GM18858 (cell line): ENCODE results near the gene TECPR1.
A peak's percentile ranks its signal among the peaks of the same experiment; 100 is the strongest.

Source experiments
- ATAC-seq: cut with Tn5 transposase; IDR thresholded peaks from one replicate; pipeline ENCODE4 v1.9.1; 2021; ENCODE audit not compliant: unreplicated experiment

Gene TECPR1, protein sequence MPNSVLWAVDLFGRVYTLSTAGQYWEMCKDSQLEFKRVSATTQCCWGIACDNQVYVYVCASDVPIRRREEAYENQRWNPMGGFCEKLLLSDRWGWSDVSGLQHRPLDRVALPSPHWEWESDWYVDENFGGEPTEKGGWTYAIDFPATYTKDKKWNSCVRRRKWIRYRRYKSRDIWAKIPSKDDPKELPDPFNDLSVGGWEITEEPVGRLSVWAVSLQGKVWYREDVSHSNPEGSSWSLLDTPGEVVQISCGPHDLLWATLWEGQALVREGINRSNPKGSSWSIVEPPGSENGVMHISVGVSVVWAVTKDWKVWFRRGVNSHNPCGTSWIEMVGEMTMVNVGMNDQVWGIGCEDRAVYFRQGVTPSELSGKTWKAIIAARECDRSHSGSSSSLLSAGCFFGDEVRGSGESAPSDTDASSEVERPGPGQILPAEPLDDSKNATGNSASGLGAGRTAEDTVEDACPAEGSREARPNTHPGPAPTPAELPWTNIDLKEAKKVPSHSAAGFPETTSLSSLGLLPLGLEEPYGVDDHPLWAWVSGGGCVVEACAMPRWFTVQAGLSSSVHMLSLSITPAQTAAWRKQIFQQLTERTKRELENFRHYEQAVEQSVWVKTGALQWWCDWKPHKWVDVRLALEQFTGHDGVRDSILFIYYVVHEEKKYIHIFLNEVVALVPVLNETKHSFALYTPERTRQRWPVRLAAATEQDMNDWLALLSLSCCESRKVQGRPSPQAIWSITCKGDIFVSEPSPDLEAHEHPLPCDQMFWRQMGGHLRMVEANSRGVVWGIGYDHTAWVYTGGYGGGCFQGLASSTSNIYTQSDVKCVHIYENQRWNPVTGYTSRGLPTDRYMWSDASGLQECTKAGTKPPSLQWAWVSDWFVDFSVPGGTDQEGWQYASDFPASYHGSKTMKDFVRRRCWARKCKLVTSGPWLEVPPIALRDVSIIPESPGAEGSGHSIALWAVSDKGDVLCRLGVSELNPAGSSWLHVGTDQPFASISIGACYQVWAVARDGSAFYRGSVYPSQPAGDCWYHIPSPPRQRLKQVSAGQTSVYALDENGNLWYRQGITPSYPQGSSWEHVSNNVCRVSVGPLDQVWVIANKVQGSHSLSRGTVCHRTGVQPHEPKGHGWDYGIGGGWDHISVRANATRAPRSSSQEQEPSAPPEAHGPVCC

DNA sequence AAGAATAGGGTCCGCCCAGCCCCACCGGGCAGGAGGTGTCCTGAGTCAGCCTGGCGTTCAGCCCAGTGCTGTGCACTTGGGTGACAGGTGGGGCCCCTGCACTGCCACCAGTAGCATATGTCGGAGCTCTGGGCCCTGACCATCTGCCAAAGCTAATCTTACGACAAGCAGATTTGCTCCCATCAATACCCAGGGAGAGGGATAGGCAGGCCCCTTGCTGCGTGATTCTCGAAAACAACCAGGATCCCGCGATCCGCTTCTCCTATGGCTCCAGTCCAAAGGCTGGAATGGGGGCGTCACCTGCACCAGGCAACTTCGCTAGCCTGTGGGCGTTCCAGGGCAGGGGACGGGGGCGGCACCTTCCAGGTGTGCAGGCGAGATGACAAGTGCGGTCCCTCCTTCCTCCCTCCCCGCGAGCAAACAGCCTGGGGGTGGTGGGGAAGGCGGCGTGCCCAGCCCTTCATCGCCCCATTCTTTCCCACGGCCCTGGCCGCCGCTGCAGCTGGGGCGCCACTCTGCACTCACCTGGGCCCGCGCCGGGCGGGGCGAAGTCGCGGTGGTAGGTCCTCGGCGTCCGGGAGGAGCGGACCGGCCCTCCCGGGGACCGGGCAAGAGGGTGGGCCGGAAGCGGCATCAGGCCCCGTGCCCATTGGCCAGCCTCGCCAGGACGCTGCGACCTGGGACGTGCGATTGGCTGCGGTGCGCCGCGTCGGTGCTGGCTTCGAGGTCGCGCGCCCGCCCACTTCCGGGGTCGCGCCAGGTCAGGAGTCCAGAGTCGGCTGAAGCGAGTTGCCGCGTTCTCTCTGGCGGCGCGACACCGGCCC, at the start of gene TECPR1:
TSS of gene TECPR1 (minus strand) at position 632 of the 824 bp plus-strand sequence. CDS start 6,086 bp downstream, outside the sequence.
- ATAC-seq, result peak; percentile 97

GRCh38 chr7:98300595-98301372, 48.8 kb upstream of the TECPR1 start:
- no peak for ATAC-seq

DNA sequence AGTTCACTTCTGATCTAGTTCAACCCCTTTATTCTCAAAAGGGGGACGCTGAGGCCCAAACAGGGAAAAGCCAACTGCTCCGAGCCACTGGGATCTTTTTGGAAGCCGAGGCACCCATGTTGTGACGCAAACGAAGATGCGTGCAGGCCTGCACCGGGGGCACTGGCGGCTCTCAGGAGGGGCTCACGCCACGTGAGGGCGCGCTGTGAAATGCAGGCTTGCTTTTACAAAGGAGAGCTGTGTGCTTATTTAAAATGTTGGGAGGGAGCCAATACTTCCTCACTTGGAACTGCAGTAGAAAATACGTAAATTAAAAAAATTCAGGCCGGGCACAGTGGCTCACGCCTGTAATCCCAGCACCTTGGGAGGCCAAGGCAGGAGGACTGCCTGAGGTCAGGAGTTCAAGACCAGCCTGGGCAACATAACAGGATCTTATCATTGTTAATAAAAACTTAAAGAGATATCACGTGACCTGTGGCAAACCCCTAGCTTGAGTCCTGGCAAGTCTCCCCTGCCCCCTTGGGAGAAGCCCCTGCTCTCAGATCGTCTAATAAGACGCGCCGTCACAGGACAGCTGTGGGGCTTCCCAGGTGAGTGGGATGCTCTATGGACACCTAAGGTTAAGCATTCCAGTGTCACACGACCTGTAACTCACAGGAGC, 45.7 kb upstream of the TECPR1 start:
- no peak for ATAC-seq

DNA sequence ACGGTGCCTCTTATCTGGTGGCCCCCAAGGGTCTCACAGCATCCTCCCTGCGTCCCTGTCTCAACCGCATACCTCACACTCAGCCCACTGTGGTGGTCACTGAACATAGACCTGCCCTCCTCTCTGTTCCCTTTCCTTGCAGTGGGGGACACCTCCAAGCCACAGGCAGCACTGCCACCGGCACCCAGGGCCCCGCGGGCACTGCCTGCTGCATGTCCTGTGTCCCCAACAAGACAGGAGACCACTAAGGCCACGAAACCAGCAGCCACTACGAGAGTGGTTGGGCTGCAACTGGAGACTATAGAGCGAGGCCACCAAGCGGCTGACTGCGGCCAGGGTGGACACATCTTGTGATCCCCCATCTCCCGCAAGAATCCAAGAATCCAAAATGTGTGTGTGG, 44.8 kb upstream of the TECPR1 start:
- no peak for ATAC-seq

- ATAC-seq, result no peak
These were observed 43.6 kb upstream of the TECPR1 start for GRCh38 chr7:98295467-98296192.

DNA sequence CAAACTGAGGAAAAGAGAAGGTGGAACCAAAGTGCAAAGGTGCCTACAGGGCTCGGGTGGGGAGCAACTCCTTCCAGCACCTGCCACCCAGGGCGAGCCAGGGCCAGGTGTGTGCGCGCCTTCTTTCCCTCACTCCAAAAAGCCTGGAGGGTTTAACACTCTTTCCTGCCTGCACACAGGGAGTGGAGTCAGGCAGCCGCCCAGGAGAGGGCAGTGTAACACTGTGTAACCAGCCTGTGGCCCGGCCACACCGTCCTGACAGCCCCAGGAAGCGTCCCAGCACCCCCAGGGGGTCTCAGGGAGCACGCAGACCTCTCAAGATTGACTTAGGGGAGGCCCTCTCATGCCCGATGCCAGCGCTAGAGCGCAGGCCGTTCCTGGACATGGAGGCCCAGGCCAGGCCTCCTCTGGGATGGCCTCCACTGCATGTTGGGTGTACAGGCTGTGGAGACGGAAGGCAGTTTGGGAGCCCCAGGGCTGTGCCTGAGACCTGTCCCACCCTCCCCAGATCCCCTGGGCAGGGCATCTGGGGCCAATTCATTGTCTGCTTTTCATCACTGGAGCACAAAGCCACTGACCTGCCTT, 42.9 kb upstream of the TECPR1 start:
- ATAC-seq, result no peak

- ATAC-seq, result no peak
These were observed 42.3 kb upstream of the TECPR1 start for GRCh38 chr7:98294326-98294725.

- ATAC-seq, result no peak
These were observed 41.7 kb upstream of the TECPR1 start for GRCh38 chr7:98293746-98294145.

DNA sequence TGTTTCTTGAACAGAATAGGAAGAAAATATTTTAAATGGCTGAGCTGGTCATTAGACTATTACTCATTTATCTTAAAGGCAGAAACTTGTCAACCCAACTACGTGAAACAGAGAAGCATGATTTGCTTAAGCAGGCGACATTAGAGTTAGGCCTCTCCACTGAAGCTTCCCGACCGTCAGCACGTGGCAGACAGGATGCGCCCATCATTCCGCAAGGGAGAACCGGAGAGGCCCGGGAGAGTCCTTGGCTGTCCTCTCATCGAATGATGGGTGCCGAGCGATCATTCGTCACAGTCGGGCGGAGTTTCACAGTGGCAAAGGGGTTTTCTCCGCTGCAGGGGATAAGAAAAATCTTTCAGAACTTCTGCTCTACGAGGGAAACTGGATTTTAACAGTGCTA, 41.2 kb upstream of the TECPR1 start:
- no peak for ATAC-seq

DNA sequence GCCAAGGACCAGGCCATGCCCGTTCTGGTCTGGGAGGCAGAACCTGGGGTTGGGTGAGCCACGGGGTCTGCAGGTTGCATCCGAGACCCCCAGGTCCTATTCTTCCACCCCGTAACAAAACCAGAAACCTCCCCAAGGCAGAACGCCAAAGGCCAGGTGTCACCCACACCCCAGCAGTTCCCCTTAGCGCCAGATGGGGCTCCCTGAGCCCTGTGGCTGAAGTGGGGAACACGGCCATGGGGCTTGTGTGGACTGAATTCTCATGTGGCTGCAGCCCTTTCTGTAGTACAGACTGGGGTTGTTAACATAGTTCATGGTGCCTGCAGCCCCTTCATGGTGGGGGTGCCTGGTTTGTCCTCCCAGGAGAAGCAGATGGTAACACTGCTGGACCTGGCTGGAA, 39.7 kb upstream of the TECPR1 start:
- ATAC-seq, result no peak

DNA sequence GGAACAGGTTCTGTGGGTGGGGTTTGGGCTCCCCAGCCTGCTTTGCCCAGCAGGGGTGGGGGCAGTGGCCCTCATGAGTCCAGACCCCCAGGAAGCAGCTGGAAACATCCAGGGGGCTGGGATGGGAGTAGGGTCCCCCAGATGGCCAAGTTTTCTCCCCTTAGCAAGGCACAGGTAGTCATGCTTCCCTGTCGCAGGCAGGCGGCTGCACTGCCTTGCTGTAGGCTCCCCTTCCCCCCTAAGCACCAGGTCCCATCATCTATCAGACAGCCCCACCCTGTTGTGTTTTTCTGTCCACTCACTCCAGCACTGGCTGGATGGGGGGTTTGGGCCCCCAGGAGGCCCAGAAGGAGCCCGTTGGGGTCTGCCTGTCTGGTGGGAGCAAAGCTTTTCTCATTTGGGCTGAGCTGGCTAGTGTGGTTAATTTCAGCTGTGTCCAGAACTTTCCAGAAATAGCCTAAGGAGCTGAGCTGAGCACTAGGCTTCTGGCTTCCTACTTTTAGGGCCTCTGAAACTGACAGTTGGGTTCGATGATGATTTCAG, 37.4 kb upstream of the TECPR1 start:
- ATAC-seq, result no peak

- ATAC-seq, result no peak
These were observed 36.2 kb upstream of the TECPR1 start for GRCh38 chr7:98288064-98288823.

DNA sequence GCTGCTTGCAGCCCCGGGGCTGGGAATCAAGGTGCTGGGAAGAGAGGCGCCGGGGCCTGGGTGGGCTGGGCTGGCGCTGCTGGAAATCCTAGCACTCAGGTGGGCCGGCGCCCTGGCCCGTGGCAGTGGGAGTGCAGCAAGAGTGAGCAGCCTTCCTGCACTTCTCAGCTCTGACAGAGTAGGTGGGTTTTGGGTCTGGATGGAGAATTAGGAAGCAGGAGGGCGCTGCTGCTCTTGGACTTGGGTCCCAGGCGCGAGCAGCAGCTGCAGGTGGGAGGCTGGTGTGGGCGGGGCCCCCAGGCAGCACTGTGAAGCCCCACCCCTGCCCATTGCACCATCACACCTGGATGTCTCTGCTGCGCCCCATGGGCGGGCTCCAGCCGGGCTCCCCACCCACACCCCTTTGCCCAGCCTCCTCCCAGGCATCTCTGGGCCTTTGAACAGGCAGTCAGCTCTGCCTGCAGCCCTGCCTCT, 35.5 kb upstream of the TECPR1 start:
- no peak for ATAC-seq

GRCh38 chr7:98286701-98287485, 34.9 kb upstream of the TECPR1 start:
- no peak for ATAC-seq

GRCh38 chr7:98286093-98286539, 34.1 kb upstream of the TECPR1 start:
- no peak for ATAC-seq
